ENCODE results near the gene TTLL1.

TTLL1 gene

DNA sequence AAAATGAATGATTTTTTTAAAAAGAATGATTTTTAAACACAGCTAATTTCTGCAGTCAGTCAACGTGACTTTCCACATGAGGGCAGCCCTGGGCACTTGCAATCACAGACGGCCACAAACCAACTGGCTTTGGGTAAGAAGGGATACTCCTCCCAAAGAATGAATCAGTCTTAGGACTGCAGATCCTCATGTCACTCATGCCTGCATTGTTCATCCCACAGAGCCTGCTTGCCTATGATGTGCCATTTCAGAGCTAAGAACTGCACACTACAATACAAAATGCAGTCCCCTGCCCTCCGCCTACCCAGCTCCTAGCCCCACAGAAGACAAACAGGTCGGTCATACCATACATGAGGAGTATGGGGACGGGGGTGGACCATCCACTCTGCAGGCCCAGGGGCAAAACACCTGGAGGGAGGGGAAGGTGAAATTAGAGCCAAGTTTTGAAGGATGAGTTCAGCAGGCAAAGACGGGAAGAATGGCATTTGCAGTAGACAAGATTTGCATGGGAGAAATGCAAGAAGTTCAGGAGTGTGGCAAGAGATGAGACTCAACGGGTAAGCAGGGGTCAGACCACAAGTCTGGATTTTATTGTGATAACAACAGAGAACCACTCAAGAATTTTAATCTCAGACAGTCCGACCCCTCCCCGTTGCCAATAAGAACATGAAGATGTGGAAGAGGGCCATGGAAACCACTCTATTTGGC, 98.9 kb downstream of the TTLL1 start:
- no peak for DNase-seq

Data from NCI-H1105 treated with DMSO at 0.1 percent for 48 hours (cell line).